ENCODE data around the gene RPIA. TPM values are rescaled to one million over a fixed set of nuclear protein-coding genes. Genes with fewer than 3 reads are reported as not detected.

Gene RPIA
- total and polyA plus RNA-seq, 2 of the 13 experiments (the other 11 are each of a cell fraction or from before 2014, with no cell fraction given): 13.3 to 23.9 TPM

DNA sequence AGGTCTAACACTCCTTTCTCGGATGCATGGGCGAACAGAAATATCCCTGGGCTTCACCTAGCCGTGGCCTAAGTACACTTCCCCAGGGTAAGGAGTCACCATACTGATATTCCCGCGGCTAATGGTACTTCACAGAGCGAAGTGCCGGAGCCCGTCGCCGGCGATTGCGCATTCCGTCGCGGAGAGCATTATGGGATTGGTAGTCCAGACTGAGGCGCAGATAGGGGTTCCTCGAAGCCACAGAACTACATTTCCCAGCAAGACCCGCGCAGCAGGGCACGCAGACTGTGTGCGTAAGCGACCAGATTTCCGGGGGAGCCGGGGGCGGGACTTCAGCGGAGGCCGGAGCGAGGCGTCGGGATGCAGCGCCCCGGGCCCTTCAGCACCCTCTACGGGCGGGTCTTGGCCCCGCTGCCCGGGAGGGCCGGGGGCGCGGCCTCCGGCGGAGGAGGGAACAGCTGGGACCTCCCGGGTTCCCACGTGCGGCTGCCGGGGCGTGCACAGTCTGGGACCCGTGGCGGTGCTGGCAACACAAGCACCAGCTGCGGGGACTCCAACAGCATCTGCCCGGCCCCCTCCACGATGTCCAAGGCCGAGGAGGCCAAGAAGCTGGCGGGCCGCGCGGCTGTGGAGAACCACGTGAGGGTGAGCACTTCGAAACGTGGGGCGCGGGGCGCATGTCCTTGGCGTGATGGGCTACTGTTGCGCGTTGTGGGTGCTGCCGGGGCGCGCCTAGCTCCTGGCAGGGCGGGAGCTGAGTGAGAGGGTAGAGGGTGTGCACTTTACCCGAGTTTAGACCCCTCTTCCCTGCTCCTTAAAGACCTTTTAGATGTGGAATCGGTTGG, at the start of gene RPIA (continued):
- TF ChIP-seq, protein P1, sequence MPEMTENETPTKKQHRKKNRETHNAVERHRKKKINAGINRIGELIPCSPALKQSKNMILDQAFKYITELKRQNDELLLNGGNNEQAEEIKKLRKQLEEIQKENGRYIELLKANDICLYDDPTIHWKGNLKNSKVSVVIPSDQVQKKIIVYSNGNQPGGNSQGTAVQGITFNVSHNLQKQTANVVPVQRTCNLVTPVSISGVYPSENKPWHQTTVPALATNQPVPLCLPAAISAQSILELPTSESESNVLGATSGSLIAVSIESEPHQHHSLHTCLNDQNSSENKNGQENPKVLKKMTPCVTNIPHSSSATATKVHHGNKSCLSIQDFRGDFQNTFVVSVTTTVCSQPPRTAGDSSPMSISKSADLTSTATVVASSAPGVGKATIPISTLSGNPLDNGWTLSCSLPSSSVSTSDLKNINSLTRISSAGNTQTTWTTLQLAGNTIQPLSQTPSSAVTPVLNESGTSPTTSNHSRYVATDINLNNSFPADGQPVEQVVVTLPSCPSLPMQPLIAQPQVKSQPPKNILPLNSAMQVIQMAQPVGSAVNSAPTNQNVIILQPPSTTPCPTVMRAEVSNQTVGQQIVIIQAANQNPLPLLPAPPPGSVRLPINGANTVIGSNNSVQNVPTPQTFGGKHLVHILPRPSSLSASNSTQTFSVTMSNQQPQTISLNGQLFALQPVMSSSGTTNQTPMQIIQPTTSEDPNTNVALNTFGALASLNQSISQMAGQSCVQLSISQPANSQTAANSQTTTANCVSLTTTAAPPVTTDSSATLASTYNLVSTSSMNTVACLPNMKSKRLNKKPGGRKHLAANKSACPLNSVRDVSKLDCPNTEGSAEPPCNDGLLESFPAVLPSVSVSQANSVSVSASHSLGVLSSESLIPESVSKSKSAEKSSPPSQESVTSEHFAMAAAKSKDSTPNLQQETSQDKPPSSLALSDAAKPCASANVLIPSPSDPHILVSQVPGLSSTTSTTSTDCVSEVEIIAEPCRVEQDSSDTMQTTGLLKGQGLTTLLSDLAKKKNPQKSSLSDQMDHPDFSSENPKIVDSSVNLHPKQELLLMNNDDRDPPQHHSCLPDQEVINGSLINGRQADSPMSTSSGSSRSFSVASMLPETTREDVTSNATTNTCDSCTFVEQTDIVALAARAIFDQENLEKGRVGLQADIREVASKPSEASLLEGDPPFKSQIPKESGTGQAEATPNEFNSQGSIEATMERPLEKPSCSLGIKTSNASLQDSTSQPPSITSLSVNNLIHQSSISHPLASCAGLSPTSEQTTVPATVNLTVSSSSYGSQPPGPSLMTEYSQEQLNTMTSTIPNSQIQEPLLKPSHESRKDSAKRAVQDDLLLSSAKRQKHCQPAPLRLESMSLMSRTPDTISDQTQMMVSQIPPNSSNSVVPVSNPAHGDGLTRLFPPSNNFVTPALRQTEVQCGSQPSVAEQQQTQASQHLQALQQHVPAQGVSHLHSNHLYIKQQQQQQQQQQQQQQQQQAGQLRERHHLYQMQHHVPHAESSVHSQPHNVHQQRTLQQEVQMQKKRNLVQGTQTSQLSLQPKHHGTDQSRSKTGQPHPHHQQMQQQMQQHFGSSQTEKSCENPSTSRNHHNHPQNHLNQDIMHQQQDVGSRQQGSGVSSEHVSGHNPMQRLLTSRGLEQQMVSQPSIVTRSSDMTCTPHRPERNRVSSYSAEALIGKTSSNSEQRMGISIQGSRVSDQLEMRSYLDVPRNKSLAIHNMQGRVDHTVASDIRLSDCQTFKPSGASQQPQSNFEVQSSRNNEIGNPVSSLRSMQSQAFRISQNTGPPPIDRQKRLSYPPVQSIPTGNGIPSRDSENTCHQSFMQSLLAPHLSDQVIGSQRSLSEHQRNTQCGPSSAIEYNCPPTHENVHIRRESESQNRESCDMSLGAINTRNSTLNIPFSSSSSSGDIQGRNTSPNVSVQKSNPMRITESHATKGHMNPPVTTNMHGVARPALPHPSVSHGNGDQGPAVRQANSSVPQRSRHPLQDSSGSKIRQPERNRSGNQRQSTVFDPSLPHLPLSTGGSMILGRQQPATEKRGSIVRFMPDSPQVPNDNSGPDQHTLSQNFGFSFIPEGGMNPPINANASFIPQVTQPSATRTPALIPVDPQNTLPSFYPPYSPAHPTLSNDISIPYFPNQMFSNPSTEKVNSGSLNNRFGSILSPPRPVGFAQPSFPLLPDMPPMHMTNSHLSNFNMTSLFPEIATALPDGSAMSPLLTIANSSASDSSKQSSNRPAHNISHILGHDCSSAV (CRISPR knock-in tag; IDR thresholded peaks at IDR 0.05; ENCODE audit: borderline replicate concordance): peak; percentile 98
- TF ChIP-seq, protein P2, sequence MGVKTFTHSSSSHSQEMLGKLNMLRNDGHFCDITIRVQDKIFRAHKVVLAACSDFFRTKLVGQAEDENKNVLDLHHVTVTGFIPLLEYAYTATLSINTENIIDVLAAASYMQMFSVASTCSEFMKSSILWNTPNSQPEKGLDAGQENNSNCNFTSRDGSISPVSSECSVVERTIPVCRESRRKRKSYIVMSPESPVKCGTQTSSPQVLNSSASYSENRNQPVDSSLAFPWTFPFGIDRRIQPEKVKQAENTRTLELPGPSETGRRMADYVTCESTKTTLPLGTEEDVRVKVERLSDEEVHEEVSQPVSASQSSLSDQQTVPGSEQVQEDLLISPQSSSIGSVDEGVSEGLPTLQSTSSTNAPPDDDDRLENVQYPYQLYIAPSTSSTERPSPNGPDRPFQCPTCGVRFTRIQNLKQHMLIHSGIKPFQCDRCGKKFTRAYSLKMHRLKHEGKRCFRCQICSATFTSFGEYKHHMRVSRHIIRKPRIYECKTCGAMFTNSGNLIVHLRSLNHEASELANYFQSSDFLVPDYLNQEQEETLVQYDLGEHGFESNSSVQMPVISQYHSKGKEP (CRISPR knock-in tag; IDR thresholded peaks at IDR 0.05): peak; percentile 39; the same call in 1 of the 2 replicates
- TF ChIP-seq HDAC6 (IDR thresholded peaks at IDR 0.05; ENCODE audit: low read depth, low read length): no peak
- TF ChIP-seq ZBTB7A (CRISPR knock-in tag; IDR thresholded peaks at IDR 0.05): peak; percentile 53
- peak; percentile 72; the same call in 1 of the 2 replicates for TF ChIP-seq ZNF816 (CRISPR knock-in tag; IDR thresholded peaks at IDR 0.05; ENCODE audit: borderline replicate concordance)
- TF ChIP-seq, protein P3, sequence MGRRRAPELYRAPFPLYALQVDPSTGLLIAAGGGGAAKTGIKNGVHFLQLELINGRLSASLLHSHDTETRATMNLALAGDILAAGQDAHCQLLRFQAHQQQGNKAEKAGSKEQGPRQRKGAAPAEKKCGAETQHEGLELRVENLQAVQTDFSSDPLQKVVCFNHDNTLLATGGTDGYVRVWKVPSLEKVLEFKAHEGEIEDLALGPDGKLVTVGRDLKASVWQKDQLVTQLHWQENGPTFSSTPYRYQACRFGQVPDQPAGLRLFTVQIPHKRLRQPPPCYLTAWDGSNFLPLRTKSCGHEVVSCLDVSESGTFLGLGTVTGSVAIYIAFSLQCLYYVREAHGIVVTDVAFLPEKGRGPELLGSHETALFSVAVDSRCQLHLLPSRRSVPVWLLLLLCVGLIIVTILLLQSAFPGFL (CRISPR knock-in tag; IDR thresholded peaks at IDR 0.05): 0 out of 2 replicates have a peak, but pooled peaks have one; percentile 60
- no peak for TF ChIP-seq SOX13 (IDR thresholded peaks at IDR 0.05)
- TF ChIP-seq SOX13 (CRISPR knock-in tag; conservative IDR thresholded peaks at IDR 0.05 in 1 of 2, IDR thresholded peaks at IDR 0.05 in 1 of 2): no peak; a peak in 2 of 4 replicates
- TF ChIP-seq REPIN1 (CRISPR knock-in tag; IDR thresholded peaks at IDR 0.05; ENCODE audit: borderline replicate concordance, low read depth): peak; percentile 85

Data from HepG2 (cell line).